GM18519 (cell line): ENCODE results near the gene GPC5.

ENCODE experiments used
- ATAC-seq: cut with Tn5 transposase; IDR thresholded peaks from one replicate; pipeline ENCODE4 v1.9.1; 2021; ENCODE audit warnings: mild to moderate bottlenecking, moderate library complexity; ENCODE audit not compliant: unreplicated experiment, low FRiP score

Gene GPC5

GRCh38 chr13:92297971-92298942, 899.8 kb downstream of the GPC5 start:
- no peak for ATAC-seq

GRCh38 chr13:92300651-92301050, 902.2 kb downstream of the GPC5 start:
- no peak for ATAC-seq

GRCh38 chr13:92303428-92303827, 905.0 kb downstream of the GPC5 start:
- ATAC-seq = no peak

GRCh38 chr13:92307752-92308151, 909.3 kb downstream of the GPC5 start:
- no peak for ATAC-seq

GRCh38 chr13:92312823-92313222, 914.4 kb downstream of the GPC5 start:
- no peak for ATAC-seq

GRCh38 chr13:92313382-92313781, 915.0 kb downstream of the GPC5 start:
- ATAC-seq = no peak

- no peak for ATAC-seq
Measured at GRCh38 chr13:92315265-92315664, 916.8 kb downstream of the GPC5 start.

GRCh38 chr13:92316030-92316429, 917.6 kb downstream of the GPC5 start:
- ATAC-seq = no peak

- no peak for ATAC-seq
Measured at GRCh38 chr13:92317066-92317465, 918.6 kb downstream of the GPC5 start.

- no peak for ATAC-seq
Measured at GRCh38 chr13:92320323-92320722, 921.9 kb downstream of the GPC5 start.

- no peak for ATAC-seq
Measured at GRCh38 chr13:92321174-92321573, 922.8 kb downstream of the GPC5 start.

GRCh38 chr13:92345627-92346026, 947.2 kb downstream of the GPC5 start:
- no peak for ATAC-seq

GRCh38 chr13:92346046-92346445, 947.6 kb downstream of the GPC5 start:
- ATAC-seq = no peak

- ATAC-seq = no peak
Measured at GRCh38 chr13:92354583-92354982, 956.2 kb downstream of the GPC5 start.

- no peak for ATAC-seq
Measured at GRCh38 chr13:92355213-92355612, 956.8 kb downstream of the GPC5 start.

- no peak for ATAC-seq
Measured at GRCh38 chr13:92362717-92363116, 964.3 kb downstream of the GPC5 start.

- no peak for ATAC-seq
Measured at GRCh38 chr13:92365904-92366303, 967.5 kb downstream of the GPC5 start.

- ATAC-seq = no peak
Measured at GRCh38 chr13:92377396-92377795, 979.0 kb downstream of the GPC5 start.

- ATAC-seq = no peak
Measured at GRCh38 chr13:92379371-92379770, 981.0 kb downstream of the GPC5 start.

- no peak for ATAC-seq
Measured at GRCh38 chr13:92384410-92384809, 986.0 kb downstream of the GPC5 start.

- ATAC-seq = no peak
Measured at GRCh38 chr13:92387245-92387644, 988.8 kb downstream of the GPC5 start.

- no peak for ATAC-seq
Measured at GRCh38 chr13:92390217-92390616, 991.8 kb downstream of the GPC5 start.
